Prostate gland (tissue), 2 donors: ENCODE data around the gene KLF4. TPM values are rescaled to one million over a fixed set of nuclear protein-coding genes. Genes with fewer than 3 reads are reported as not detected.

ENCODE experiments used
- DNase-seq: peaks from one replicate; pipeline ENCODE4 v3.0.0-alpha.2; 2019; ENCODE audit warnings: low spot score
- H3K27ac ChIP-seq, 2 donors: fragments of 200-600 bp; sonication (generic); 2 replicates each; pipeline ENCODE4 v1.5.1; 2017 to 2019
- H3K27me3 ChIP-seq: fragments of 200-600 bp; sonication (generic); replicated peaks from 2 replicates; pipeline ENCODE4 v1.5.1; 2019; ENCODE audit not compliant: insufficient read depth
- H3K36me3 ChIP-seq, 2 donors: fragments of 200-600 bp; sonication (generic); 1 replicate in 1 of 2; 2 replicates in 1 of 2; pipeline versions ENCODE4 v1.5.1 to v1.8.1; 2017 to 2019
- H3K4me1 ChIP-seq: fragments of 200-600 bp; sonication (generic); replicated peaks from 2 replicates; pipeline ENCODE4 v1.5.1; 2019
- H3K4me3 ChIP-seq, 2 donors: fragments of 200-600 bp; sonication (generic); 2 replicates each; pipeline ENCODE4 v1.5.1; 2017 to 2019
- H3K9me3 ChIP-seq: fragments of 200-600 bp; sonication (generic); 2 replicates; pipeline ENCODE4 v1.5.1; 2017
- POLR2A ChIP-seq: fragments of 450-650 bp; IDR thresholded peaks from one replicate; pipeline ENCODE4 v1.6.1; 2016; ENCODE audit warnings: antibody characterized with exemption, mild to moderate bottlenecking
- POLR2AphosphoS5 ChIP-seq: sonication (generic); formaldehyde crosslinking; IDR thresholded peaks from one replicate; pipeline ENCODE4 v1.6.1; 2017; ENCODE audit warnings: antibody characterized with exemption
- WGBS: methylation state at CpG from one replicate; pipeline ENCODE4 v1.1.5; 2018; 5-methylcytosine and 5-hydroxymethylcytosine counted together
- intact Hi-C: fragments of 100-400 bp; cut with DNase I; formaldehyde crosslinking; loops from one replicate; pipeline ENCODE4 v1.14.2; 2022
- total RNA-seq, 2 donors: library from RNA; depleted of rRNA; stranded (reverse); fragments of >200 nt; gene quantifications; one replicate each; pipeline ENCODE4 v1.1.0, GENCODE V29; 2016
- TF ChIP-seq, protein P1 (sequence below), 4 experiments: fragments of 200-600 bp in 2 of 4; fragments of 450-650 bp in 2 of 4; sonication (generic) in 2 of 4; IDR thresholded peaks; 1 replicate in 3 of 4; 2 replicates in 1 of 4; pipeline ENCODE4 v1.5.1; 2016 to 2019; ENCODE audit warnings: antibody characterized with exemption in 4 of 4, mild to moderate bottlenecking in 2 of 4, moderate library complexity in 2 of 4

KLF4 gene
- 10 to 100 TPM; 41.4 to 50.0 TPM for total RNA-seq

DNA sequence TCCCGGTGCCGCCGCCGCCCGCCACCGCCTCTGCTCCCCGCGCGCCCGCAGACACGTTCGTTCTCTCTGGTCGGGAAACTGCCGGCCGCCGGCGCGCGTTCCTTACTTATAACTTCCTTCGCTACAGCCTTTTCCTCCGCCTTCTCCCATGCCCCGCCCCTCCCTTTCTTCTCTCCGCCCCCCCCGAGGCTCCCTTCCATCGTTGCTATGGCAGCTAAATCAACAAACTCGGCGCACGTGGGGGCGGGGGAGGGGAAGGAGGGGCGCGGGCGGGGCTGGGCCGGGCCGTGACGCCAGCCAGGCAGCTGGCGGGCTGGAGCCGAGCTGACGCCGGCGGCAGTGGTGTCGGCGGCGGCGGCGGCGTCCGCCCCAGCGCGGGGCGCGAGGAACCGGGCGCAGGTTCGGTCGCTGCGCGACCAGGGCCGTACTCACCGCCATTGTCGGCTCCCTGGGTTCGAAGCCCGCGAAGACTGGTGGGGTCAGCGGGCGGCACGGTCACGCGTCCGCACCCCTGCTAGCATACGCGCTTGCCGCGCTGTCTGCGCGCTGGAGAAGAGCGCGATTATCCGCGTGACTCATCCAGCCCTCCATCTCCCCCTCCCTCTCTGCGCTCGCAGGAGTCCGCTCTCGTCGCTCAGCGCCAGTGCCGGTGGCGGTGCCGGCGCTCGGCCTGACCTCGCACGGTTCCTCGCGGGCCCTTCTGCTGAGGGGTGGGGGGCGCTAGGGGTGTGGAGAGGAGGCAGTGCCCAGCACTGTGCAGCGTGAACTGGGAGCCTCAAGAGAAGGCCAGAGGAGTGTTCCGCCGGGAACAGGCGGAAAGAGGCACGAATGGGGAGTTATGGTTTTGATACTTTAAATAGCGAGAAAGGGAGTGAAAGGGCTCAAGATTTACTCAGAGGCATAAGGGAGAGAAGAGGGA is at the start of gene KLF4:
Gene KLF4, minus strand, starts transcription at position 83 of the 919 bp plus-strand sequence. CDS start 597 bp downstream, outside the sequence.
- H3K4me1 ChIP-seq, result peaks cover 4% of the 10 kb centered on the region
- TF ChIP-seq POLR2A (peak; percentile 61), POLR2AphosphoS5 (peak; percentile 86)
- TF ChIP-seq, protein P1, sequence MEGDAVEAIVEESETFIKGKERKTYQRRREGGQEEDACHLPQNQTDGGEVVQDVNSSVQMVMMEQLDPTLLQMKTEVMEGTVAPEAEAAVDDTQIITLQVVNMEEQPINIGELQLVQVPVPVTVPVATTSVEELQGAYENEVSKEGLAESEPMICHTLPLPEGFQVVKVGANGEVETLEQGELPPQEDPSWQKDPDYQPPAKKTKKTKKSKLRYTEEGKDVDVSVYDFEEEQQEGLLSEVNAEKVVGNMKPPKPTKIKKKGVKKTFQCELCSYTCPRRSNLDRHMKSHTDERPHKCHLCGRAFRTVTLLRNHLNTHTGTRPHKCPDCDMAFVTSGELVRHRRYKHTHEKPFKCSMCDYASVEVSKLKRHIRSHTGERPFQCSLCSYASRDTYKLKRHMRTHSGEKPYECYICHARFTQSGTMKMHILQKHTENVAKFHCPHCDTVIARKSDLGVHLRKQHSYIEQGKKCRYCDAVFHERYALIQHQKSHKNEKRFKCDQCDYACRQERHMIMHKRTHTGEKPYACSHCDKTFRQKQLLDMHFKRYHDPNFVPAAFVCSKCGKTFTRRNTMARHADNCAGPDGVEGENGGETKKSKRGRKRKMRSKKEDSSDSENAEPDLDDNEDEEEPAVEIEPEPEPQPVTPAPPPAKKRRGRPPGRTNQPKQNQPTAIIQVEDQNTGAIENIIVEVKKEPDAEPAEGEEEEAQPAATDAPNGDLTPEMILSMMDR (IDR thresholded peaks at IDR 0.05), result peak in 1 of 4 experiments; percentile 22
- H3K27me3 ChIP-seq, result no peaks in the 10 kb centered on the region

DNA sequence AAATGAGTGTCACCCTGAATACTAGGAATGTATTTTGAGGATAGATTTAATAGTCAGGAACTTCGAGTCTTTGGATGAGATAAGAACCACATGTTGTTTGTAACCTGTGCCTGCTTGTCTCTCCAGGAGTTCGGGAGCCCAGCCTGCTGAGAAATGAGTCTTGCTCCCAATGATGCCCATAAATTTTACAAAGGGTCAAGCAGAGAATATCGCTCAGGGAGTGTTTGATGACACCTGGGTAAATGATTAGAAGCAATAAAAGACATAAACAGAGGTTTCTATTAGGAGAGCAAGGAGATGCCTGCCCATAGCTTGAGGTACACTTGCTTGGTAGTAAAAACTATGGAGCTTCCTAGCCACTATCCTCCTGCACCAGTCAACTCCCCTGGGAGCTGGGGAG is 46.9 kb upstream of the KLF4 start:
- H3K36me3 ChIP-seq, result no peaks in the 10 kb centered on the region
- no peaks in the 10 kb centered on the region for H3K9me3 ChIP-seq
- no peaks in the 10 kb centered on the region for H3K4me1 ChIP-seq
- no peak for DNase-seq
- H3K27ac ChIP-seq, result no peak overlapping the region
- H3K4me3 ChIP-seq, result no peak overlapping the region
- WGBS, result 32% methylated on average over 3 of the region's 3 CpGs
- no peaks in the 10 kb centered on the region for H3K27me3 ChIP-seq
- TF ChIP-seq POLR2AphosphoS5, result no peak
- TF ChIP-seq, protein P1 (IDR thresholded peaks at IDR 0.05), result no peak
- TF ChIP-seq POLR2A, result no peak
- intact Hi-C loops, result no loop called here

More for the DNA sequence above, at the start of gene KLF4:
- intact Hi-C loops, result loop anchor here (2.0 to 10.0 kb wide), 8 partner anchors 149 to 1272 kb away; no protein-coding TSS in a partner anchor
- peak; percentile 96 for DNase-seq
- Histone ChIP-seq H3K9me3 (no peaks in the 10 kb centered on the region), H3K36me3 (no peaks in the 10 kb centered on the region), H3K4me3 (peak within 1 kb of the TSS; percentile 66 to 95), H3K27ac (peak within 1 kb of the TSS; percentile 93 to 95)
- WGBS, result under 1% methylated on average over 75 of the region's 101 CpGs

DNA sequence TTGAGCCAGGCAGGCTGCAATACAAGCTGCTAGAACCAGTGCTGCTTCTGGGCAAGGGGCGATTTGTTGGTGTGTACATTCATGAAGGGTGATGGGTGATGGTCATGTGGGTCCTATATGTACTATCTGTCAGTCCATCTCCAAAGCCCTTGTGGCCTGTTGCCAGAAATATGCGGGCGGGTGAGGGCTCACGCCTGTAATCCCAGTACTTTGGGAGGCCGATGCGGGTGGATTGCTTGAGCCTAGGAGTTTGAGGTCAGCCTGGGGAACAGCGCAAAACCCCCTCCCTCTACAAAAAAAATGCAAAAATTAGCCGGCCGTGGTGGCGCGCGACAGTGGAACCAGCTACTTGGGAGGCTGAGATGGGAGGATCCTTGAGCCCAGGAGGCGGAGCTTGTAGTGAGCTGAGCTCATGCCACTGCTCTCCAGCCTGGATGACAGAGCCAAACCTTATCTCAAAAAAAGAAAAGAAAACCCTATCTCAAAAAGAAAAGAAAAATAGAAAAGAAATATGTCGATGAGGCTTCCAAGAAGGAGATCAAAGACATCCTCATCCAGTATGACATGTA is 45.0 kb upstream of the KLF4 start:
- DNase-seq, result no peak
- 96% methylated on average over 14 of the region's 14 CpGs for WGBS
- no peaks in the 10 kb centered on the region for H3K9me3 ChIP-seq
- H3K4me1 ChIP-seq, result no peaks in the 10 kb centered on the region
- TF ChIP-seq POLR2AphosphoS5, result no peak
- no peak for TF ChIP-seq POLR2A
- TF ChIP-seq, protein P1 (IDR thresholded peaks at IDR 0.05), result no peak
- intact Hi-C loops, result no loop called here
- no peak overlapping the region for H3K4me3 ChIP-seq
- H3K27me3 ChIP-seq, result no peaks in the 10 kb centered on the region
- no peak overlapping the region for H3K27ac ChIP-seq
- no peaks in the 10 kb centered on the region for H3K36me3 ChIP-seq

DNA sequence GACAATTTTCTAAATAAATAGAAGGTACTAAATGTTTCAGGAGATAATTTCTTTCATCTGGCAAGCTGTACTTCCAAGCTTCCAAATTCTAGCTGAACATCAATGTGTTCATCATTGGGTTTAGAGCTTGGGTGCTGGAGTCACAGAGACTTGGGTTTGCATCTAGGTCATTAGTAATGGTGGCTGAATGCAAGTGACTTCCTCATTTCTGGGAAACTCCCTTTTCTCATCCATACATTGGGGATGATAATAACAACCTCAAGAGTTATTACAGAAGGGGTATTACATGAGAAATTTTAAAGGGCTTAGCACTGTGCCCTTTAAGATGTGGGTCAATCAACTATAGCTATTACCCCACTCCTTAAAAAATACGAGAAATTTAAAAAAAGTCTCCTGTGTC is 41.1 kb upstream of the KLF4 start:
- Histone ChIP-seq H3K9me3 (no peaks in the 10 kb centered on the region), H3K36me3 (no peaks in the 10 kb centered on the region), H3K4me3 (no peak overlapping the region), H3K27me3 (no peaks in the 10 kb centered on the region), H3K27ac (no peak overlapping the region), H3K4me1 (no peaks in the 10 kb centered on the region)
- intact Hi-C loops, result no loop called here
- TF ChIP-seq, protein P1 (IDR thresholded peaks at IDR 0.05), result no peak
- TF ChIP-seq POLR2A, result no peak
- WGBS, result 80% methylated on average over 1 of the region's 1 CpG
- no peak for DNase-seq
